ENCODE data around the gene CCL1. TPM values are rescaled to one million over a fixed set of nuclear protein-coding genes. Genes with fewer than 3 reads are reported as not detected.
"Not testable (repeated sequence)": the region's sequence is repeated elsewhere in the genome, so short reads cannot be mapped to it uniquely, and the experiment has no call there.

CCL1 gene
- total RNA-seq, 1 experiment from 2014 or later: not detected

- no peak for DNase-seq (ENCODE audit: low read depth)
Measured at GRCh38 chr17:34360601-34361270, 2.3 kb downstream of the CCL1 start.

- no peak for DNase-seq (ENCODE audit: low read depth)
Measured at GRCh38 chr17:34358631-34359030, 4.4 kb downstream of the CCL1 start.

GRCh38 chr17:34357398-34357797 lies 5.6 kb downstream of the CCL1 start:
- no peak for DNase-seq (ENCODE audit: low read depth)

- DNase-seq (ENCODE audit: low read depth): no peak
Measured at GRCh38 chr17:34356194-34356593, 6.8 kb downstream of the CCL1 start, which contains the start of gene CCL13. TSS of gene CCL13 (plus strand) at chr17:34356480. CDS start at chr17:34356527, 47 bp downstream.

GRCh38 chr17:34354637-34355036 lies 8.4 kb downstream of the CCL1 start:
- no peak for DNase-seq (ENCODE audit: low read depth)

- no peak for DNase-seq (ENCODE audit: low read depth)
Measured at GRCh38 chr17:34352191-34352590, 10.8 kb downstream of the CCL1 start.

- DNase-seq (ENCODE audit: low read depth): no peak
Measured at GRCh38 chr17:34351096-34351495, 11.9 kb downstream of the CCL1 start.

- no peak for DNase-seq (ENCODE audit: low read depth)
Measured at GRCh38 chr17:34349751-34350150, 13.3 kb downstream of the CCL1 start.

- DNase-seq (ENCODE audit: low read depth): no peak
Measured at GRCh38 chr17:34347063-34347462, 16.0 kb downstream of the CCL1 start.

GRCh38 chr17:34341916-34342315 lies 21.1 kb downstream of the CCL1 start:
- DNase-seq (ENCODE audit: low read depth): no peak

- DNase-seq (ENCODE audit: low read depth): no peak
Measured at GRCh38 chr17:34339138-34339770, 23.8 kb downstream of the CCL1 start.

- DNase-seq (ENCODE audit: low read depth): no peak
Measured at GRCh38 chr17:34337701-34338100, 25.3 kb downstream of the CCL1 start.

GRCh38 chr17:34327580-34327979 lies 35.5 kb downstream of the CCL1 start:
- DNase-seq (ENCODE audit: low read depth): not testable (repeated sequence)

GRCh38 chr17:34321964-34322363 lies 41.1 kb downstream of the CCL1 start:
- DNase-seq (ENCODE audit: low read depth): no peak

- DNase-seq (ENCODE audit: low read depth): no peak
Measured at GRCh38 chr17:34319039-34319483, 44.0 kb downstream of the CCL1 start, which contains the start of gene CCL8. TSS of gene CCL8 (plus strand) at chr17:34319435. CDS start at chr17:34319502, 67 bp downstream.

GRCh38 chr17:34318474-34318873 lies 44.6 kb downstream of the CCL1 start:
- peak; percentile 41 for DNase-seq (ENCODE audit: low read depth)

GRCh38 chr17:34314279-34314678 lies 48.8 kb downstream of the CCL1 start:
- DNase-seq (ENCODE audit: low read depth): no peak

GRCh38 chr17:34313164-34313563 lies 49.9 kb downstream of the CCL1 start:
- no peak for DNase-seq (ENCODE audit: low read depth)

GRCh38 chr17:34312080-34312479 lies 51.0 kb downstream of the CCL1 start:
- no peak for DNase-seq (ENCODE audit: low read depth)

GRCh38 chr17:34311291-34311690 lies 51.7 kb downstream of the CCL1 start:
- DNase-seq (ENCODE audit: low read depth): no peak

Measured in Daoy (cell line).